Endothelial cell of umbilical vein (primary cell): ENCODE data around the gene ATP5PO.

ENCODE experiments used
- EZH2 ChIP-seq: IDR thresholded peaks from 2 replicates; pipeline ENCODE4 v1.6.1; 2012; ENCODE audit warnings: borderline replicate concordance, low read depth, mild to moderate bottlenecking, moderate library complexity, low read length, inconsistent platforms; ENCODE audit not compliant: severe bottlenecking
- GATA2 ChIP-seq: IDR thresholded peaks from 2 replicates; pipeline ENCODE4 v1.7.0; 2011; ENCODE audit warnings: low read depth, mild to moderate bottlenecking, moderate library complexity, mixed read lengths, low read length; ENCODE audit not compliant: insufficient read length, insufficient read depth
- JUN ChIP-seq: IDR thresholded peaks from 2 replicates; pipeline ENCODE4 v1.6.1; 2011; ENCODE audit warnings: borderline replicate concordance, low read depth; ENCODE audit not compliant: insufficient read length, insufficient read depth
- MAX ChIP-seq: IDR thresholded peaks from 2 replicates; pipeline ENCODE4 v1.6.1; 2011; ENCODE audit not compliant: insufficient read depth, insufficient read length
- MYC ChIP-seq: IDR thresholded peaks from one replicate; pipeline ENCODE4 v1.6.1; 2011; ENCODE audit warnings: mild to moderate bottlenecking, low read depth, low read length
- POLR2A ChIP-seq: IDR thresholded peaks from 2 replicates; pipeline ENCODE4 v1.6.1; 2012; ENCODE audit warnings: low read depth, mild to moderate bottlenecking, control low read depth, low read length
- POLR2AphosphoS5 ChIP-seq: IDR thresholded peaks from 2 replicates; pipeline ENCODE4 v1.6.1; 2012; ENCODE audit warnings: low read depth, mild to moderate bottlenecking, control low read depth, low read length, moderate library complexity; ENCODE audit not compliant: insufficient read depth
- TF ChIP-seq, protein P1 (sequence below), 2 donors: IDR thresholded peaks; 1 replicate in 1 of 2; 2 replicates in 1 of 2; pipeline ENCODE4 v1.5.1; 2011; ENCODE audit warnings: low read length in 2 of 2, mild to moderate bottlenecking in 2 of 2, moderate library complexity in 2 of 2, control low read depth in 1 of 2, inconsistent platforms in 1 of 2, low read depth in 1 of 2; ENCODE audit not compliant: insufficient read depth in 1 of 2; ENCODE audit errors: extremely low read depth in 1 of 2

DNA sequence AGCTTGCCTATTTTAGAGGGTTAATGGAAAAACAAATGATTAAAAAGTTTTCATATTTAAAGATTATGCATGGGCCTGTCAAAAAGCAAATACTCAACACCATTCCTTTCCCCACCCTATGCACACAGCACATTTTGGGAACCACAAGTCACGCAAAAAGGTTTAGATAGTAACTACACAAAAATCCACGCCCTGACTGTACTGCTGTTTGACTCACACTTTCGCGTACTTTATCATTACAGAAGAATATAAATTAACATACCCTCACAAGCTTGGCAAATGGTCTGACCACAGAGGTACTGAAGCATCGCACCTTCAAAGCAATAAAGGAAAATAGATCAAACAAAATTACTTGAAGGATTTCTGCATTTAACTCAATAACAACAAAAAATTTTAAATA lies 1.4 kb downstream of the ATP5PO start:
- TF ChIP-seq POLR2AphosphoS5 (no peak), POLR2A (no peak), JUN (no peak), MYC (no peak), MAX (no peak), GATA2 (no peak), EZH2 (no peak)
- TF ChIP-seq, protein P1, sequence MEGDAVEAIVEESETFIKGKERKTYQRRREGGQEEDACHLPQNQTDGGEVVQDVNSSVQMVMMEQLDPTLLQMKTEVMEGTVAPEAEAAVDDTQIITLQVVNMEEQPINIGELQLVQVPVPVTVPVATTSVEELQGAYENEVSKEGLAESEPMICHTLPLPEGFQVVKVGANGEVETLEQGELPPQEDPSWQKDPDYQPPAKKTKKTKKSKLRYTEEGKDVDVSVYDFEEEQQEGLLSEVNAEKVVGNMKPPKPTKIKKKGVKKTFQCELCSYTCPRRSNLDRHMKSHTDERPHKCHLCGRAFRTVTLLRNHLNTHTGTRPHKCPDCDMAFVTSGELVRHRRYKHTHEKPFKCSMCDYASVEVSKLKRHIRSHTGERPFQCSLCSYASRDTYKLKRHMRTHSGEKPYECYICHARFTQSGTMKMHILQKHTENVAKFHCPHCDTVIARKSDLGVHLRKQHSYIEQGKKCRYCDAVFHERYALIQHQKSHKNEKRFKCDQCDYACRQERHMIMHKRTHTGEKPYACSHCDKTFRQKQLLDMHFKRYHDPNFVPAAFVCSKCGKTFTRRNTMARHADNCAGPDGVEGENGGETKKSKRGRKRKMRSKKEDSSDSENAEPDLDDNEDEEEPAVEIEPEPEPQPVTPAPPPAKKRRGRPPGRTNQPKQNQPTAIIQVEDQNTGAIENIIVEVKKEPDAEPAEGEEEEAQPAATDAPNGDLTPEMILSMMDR (IDR thresholded peaks at IDR 0.05; ENCODE audit: extremely low read depth in 1 of 2, insufficient read depth in 1 of 2, low read depth in 1 of 2, low read length in 2 of 2): no peak
